GDM1 (cell line): ENCODE measurements around the gene ATCAY.

Experiments used
- DNase-seq: peaks from one replicate; lab custom pipeline; 2025; lab: John Stamatoyannopoulos, UW

ATCAY gene

GRCh38 chr19:3970313-3970807, 89.9 kb downstream of the ATCAY start:
- no peak for DNase-seq

GRCh38 chr19:3970808-3971598, 90.5 kb downstream of the ATCAY start, which contains the start of gene DAPK3:
DAPK3 (minus strand) TSS chr19:3971099; CDS start chr19:3969735, 1,364 bp downstream.
- peak; percentile 94 for DNase-seq

- no peak for DNase-seq
These were observed 94.7 kb downstream of the ATCAY start for GRCh38 chr19:3975144-3975543.

- DNase-seq = no peak
These were observed 95.2 kb downstream of the ATCAY start for GRCh38 chr19:3975637-3976087.

GRCh38 chr19:3976495-3977241, 96.2 kb downstream of the ATCAY start:
- DNase-seq = no peak
